ENCODE measurements around the gene PANK4.

The PANK4 gene

DNA sequence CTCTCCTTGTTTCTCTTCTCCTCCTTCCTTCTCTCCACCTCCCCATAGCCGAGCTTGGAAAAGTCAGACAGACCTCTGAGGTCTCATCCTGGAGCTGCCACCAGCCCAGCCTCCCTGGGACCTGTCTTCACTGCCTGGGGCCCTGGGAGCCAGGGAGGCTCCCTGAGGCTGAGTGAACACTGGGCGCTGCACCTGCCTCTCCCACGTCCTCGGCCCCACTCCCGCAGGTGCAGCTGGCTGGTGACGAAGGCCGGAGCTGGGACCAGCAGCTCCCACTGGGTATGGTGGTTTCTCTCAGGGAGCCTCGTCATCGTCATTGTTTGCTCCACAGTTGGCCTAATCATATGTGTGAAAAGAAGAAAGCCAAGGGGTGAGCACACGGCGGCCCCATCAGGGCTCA, 35.0 kb upstream of the PANK4 start:
- no peak for TF ChIP-seq ZFX (IDR thresholded peaks at IDR 0.05)
- TF ChIP-seq, protein P1, sequence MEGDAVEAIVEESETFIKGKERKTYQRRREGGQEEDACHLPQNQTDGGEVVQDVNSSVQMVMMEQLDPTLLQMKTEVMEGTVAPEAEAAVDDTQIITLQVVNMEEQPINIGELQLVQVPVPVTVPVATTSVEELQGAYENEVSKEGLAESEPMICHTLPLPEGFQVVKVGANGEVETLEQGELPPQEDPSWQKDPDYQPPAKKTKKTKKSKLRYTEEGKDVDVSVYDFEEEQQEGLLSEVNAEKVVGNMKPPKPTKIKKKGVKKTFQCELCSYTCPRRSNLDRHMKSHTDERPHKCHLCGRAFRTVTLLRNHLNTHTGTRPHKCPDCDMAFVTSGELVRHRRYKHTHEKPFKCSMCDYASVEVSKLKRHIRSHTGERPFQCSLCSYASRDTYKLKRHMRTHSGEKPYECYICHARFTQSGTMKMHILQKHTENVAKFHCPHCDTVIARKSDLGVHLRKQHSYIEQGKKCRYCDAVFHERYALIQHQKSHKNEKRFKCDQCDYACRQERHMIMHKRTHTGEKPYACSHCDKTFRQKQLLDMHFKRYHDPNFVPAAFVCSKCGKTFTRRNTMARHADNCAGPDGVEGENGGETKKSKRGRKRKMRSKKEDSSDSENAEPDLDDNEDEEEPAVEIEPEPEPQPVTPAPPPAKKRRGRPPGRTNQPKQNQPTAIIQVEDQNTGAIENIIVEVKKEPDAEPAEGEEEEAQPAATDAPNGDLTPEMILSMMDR (conservative IDR thresholded peaks at IDR 0.05): no peak
- H3K27ac ChIP-seq: no peak overlapping the region

DNA sequence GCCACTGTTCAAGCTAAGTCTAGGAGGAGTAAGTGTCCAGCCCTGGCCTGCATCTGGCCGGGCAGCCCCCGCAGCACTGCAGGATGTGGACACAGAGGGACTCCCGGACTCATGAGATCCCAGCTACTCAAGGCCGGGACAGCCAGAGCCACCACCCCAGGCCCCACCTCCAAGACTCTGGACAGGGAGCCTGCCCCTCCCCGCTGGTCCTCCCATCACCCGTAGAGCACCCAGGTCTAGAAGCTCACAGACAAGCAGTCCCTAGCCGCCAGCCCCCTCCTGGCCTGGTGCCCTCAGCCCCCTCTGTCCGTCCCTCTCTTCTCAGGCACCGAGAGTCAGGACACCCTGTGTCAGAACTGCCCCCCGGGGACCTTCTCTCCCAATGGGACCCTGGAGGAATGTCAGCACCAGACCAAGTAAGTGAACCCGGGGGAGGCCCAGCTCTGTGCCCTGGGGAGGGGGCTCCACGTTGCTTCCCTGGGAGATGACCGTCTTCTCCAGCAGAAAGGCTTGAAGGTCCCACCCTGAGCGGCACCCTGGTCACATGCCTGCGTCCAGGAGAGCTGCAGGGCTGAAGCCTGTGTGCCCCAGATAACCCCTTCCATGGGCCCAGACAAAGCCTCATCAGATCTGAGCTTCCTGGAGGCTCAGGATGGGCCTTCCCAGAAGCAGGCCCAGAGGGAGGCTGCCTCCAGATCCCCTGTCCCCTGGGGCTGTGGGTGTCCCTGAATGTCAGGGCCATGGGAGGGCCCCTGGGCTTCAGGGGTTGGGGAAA, 34.1 kb upstream of the PANK4 start:
- TF ChIP-seq, protein P1 (conservative IDR thresholded peaks at IDR 0.05): no peak
- TF ChIP-seq ZFX (IDR thresholded peaks at IDR 0.05): no peak
- H3K27ac ChIP-seq: no peak overlapping the region

DNA sequence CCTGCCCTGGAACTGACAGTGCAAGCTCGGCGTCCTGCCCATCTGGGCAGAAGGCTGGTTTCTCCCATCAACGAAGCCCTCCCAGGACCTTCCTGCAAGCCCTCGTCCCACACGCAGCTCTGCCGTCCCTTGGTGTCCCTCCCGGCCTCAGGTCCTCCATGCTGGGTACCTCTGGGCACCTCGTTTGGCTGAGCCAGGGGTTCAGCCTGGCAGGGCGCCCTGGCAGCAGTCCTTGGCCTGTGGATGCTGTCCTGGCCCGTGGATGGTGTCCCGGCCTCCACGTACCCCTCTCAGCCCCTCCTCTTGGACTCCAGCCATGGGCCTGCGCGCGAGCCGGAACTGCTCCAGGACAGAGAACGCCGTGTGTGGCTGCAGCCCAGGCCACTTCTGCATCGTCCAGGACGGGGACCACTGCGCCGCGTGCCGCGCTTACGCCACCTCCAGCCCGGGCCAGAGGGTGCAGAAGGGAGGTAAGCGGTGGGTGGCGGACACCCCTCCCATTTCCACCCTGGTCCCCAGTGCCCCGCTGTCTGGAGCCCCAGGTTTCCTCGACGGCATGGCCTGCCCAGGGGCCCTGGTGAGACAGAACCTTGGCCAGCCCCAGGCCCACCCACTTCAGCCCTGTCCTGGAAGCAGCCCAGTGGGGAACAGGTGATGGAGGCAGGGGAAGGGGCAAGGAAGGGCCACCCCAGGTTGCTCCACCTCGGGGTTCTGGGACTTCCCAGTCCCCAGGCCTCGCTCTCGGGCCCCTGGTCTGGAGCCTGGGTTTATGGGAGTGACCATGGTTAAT, 33.3 kb upstream of the PANK4 start:
- H3K27ac ChIP-seq: no peak overlapping the region
- TF ChIP-seq, protein P1 (conservative IDR thresholded peaks at IDR 0.05): no peak
- no peak for TF ChIP-seq ZFX (IDR thresholded peaks at IDR 0.05)

DNA sequence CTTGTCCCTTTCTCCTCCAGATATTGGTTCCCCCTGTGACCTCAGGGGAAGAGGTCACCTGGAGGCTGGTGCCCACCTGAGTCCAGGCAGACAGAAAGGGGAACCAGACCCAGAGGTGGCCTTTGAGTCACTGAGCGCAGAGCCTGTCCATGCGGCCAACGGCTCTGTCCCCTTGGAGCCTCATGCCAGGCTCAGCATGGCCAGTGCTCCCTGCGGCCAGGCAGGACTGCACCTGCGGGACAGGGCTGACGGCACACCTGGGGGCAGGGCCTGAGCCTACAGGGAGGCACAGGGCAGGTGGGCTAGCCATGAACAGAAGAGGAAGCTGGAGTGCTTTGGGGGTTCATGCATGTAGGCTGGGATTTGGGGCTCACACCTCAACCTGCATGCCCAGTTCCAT, 32.5 kb upstream of the PANK4 start:
- H3K27ac ChIP-seq: no peak overlapping the region
- no peak for TF ChIP-seq ZFX (IDR thresholded peaks at IDR 0.05)
- TF ChIP-seq, protein P1 (conservative IDR thresholded peaks at IDR 0.05): no peak

DNA sequence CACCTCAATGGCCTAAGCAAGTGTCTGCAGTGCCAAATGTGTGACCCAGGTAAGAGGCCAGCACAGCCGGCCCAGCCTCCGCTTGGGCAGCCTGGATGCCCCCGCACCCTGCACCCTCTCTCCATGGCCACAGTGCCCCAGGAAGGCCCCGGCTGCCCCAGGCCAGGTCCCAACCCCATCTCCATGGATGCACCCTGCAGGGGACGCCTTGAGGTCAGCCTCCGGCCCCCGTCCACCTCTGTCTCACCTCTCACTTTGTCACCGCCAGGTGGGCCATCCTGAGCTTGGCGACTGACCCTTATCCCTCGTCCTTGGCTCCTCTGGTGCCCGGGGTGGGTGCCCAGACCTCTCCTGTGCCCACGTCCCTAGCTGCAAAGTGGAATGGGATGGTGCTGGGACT, 32.0 kb upstream of the PANK4 start:
- no peak for TF ChIP-seq ZFX (IDR thresholded peaks at IDR 0.05)
- TF ChIP-seq, protein P1 (conservative IDR thresholded peaks at IDR 0.05): no peak
- H3K27ac ChIP-seq: no peak overlapping the region

DNA sequence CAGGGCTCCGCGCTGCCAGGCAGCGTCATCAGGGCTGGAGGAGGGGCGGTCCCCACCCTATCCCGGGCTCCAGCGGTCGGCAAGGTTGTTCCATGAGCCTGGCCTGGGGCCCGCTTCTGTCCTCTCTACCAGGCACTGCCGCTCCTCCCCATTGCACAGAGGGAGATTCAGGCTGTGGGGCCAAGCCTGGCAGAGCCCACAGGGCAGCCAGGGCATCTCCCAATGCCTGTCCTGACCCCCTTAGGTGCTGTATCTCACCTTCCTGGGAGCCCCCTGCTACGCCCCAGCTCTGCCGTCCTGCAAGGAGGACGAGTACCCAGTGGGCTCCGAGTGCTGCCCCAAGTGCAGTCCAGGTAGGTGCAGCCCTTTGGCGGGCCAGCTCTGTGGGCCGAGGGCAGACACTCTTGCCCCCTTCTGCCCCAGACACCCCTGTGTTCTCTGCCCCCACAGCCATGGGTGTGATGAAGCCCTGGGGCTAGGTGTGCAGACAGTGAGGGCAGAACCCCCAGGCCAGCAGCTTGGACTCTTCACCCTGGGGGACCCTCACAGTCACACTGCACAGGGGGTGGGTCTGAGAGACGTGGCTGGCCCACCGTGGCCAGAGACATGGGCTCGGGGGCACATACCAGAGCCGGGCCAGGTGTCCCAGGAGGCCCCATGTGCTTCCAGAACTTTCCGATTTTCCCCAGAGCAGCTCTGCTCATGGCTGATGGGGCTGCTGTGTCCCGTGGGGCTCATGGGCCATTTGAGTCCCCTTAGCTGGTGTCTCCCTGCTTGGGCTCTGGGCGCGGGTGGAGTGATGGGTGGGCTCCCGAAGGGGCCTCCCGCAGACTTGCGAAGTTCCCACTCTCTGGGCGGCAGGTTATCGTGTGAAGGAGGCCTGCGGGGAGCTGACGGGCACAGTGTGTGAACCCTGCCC, 31.3 kb upstream of the PANK4 start:
- no peak overlapping the region; the same call in 1 of the 2 replicates for H3K27ac ChIP-seq
- TF ChIP-seq, protein P1 (conservative IDR thresholded peaks at IDR 0.05): no peak
- no peak for TF ChIP-seq ZFX (IDR thresholded peaks at IDR 0.05)

Data from C4-2B (cell line).